ENCODE data around the gene NOX1. TPM values are rescaled to one million over a fixed set of nuclear protein-coding genes. Genes with fewer than 3 reads are reported as not detected.

NOX1 gene
- 10 to 100 TPM in 1 of 5 donors, not detected in 4; 53.3 TPM for total RNA-seq
- polyA plus RNA-seq = not detected
- long read RNA-seq, donor 1 = 0 reads
- long read RNA-seq, donor 2 = 0 reads
- long read RNA-seq, donor 3 = 0 reads
- long read RNA-seq, donor 4 = 0 reads
- long read RNA-seq, donor 5 = 0 reads
- long read RNA-seq, donor 6 = 0 reads
- long read RNA-seq, donor 7 = 0 reads
- long read RNA-seq, donor 8 = 0 reads
- long read RNA-seq, donor 9 = 0 reads
- long read RNA-seq, donor 10 = 0 reads

DNA sequence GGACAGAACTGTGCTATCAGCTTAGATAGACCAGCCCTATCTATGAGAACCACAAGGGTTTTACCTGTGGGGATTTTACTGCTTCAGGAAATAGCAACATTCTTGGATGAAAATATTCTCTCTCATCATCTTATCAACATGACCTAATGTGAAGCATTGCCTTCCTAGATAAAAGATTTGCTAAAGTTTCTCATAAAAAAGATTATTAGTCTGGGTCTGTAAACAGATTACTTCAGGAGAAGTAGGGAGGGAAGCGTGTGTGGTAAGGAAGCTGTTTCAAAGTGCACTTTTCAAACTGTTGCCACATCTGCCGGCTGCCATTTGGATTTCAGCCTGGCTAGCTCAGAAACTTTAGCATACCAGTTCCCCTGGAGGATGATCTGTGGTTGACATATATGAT is at the start of gene NOX1:
Gene NOX1 (minus strand): TSS at position 35 of the 400 bp plus-strand sequence. CDS start 220 bp downstream, outside the sequence.
- intact Hi-C loops (cut with DNase I; ENCODE audit: low total_unique reads) = no loop called here
- Histone ChIP-seq H3K4me3 (no peak within 1 kb of the TSS), H3K27me3 (no peaks in the 10 kb centered on the region), H3K4me1 (no peaks in the 10 kb centered on the region), H3K27ac (no peak within 1 kb of the TSS), H3K36me3 (no peaks in the 10 kb centered on the region), H3K9me3 (no peaks in the 10 kb centered on the region)
- no peak for DNase-seq
- TF ChIP-seq, protein P1, sequence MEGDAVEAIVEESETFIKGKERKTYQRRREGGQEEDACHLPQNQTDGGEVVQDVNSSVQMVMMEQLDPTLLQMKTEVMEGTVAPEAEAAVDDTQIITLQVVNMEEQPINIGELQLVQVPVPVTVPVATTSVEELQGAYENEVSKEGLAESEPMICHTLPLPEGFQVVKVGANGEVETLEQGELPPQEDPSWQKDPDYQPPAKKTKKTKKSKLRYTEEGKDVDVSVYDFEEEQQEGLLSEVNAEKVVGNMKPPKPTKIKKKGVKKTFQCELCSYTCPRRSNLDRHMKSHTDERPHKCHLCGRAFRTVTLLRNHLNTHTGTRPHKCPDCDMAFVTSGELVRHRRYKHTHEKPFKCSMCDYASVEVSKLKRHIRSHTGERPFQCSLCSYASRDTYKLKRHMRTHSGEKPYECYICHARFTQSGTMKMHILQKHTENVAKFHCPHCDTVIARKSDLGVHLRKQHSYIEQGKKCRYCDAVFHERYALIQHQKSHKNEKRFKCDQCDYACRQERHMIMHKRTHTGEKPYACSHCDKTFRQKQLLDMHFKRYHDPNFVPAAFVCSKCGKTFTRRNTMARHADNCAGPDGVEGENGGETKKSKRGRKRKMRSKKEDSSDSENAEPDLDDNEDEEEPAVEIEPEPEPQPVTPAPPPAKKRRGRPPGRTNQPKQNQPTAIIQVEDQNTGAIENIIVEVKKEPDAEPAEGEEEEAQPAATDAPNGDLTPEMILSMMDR (IDR thresholded peaks at IDR 0.05) = no peak
- TF ChIP-seq EP300 (IDR thresholded peaks at IDR 0.05) = no peak
- TF ChIP-seq POLR2AphosphoS5 (IDR thresholded peaks at IDR 0.05) = no peak
- no peak for TF ChIP-seq POLR2A (IDR thresholded peaks at IDR 0.05)
- WGBS, 5 donors = 13 to 63% (median 52%) methylated on average over 2 of the region's 2 CpGs

DNA sequence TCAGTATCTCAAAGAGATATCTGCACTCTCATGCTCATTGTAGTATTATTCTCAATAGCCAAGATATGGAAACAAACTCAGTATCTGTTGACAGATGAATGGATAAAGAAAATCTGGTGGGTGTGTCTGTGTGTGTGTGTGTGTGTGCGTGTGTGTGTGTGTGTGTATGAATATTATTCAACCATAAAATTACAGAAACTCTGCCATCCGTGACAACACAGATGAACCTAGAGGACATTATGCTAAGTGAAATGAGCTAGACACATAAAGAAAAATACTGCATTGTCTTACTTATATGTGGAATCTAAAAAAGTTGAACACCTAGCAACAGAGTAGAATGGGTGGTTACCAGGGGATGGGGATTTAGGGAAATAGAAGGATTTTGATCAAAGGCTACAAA is 41.4 kb upstream of the NOX1 start:
- TF ChIP-seq POLR2AphosphoS5 (IDR thresholded peaks at IDR 0.05) (no peak), EP300 (IDR thresholded peaks at IDR 0.05) (no peak), POLR2A (IDR thresholded peaks at IDR 0.05) (no peak)
- TF ChIP-seq, protein P1 (IDR thresholded peaks at IDR 0.05) = no peak
- 46 to 79% (median 63%) methylated on average over 2 of the region's 2 CpGs for WGBS, 5 donors
- no peaks in the 10 kb centered on the region for H3K36me3 ChIP-seq
- H3K27ac ChIP-seq = no peak overlapping the region
- DNase-seq = no peak
- no peaks in the 10 kb centered on the region for H3K4me1 ChIP-seq
- H3K4me3 ChIP-seq = no peak overlapping the region
- intact Hi-C loops (cut with DNase I; ENCODE audit: low total_unique reads) = no loop called here
- H3K9me3 ChIP-seq = no peaks in the 10 kb centered on the region
- no peaks in the 10 kb centered on the region for H3K27me3 ChIP-seq

DNA sequence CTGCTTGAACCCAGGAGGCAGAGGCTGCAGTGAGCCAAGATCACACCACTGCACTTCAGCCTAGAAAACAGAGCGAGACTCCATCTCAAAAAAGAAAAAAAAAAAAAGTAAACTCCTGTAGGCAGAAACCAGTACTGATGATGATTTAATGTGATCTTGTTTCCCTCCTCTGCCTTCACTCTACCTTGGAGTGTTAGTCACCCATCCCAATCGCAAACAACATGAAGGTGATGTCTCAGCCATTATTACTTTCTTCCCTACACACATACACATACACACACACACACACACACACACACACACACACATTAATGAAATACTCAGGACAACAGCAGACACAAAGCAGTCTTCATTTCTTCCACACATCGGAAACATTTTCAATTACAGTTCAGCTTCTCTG is 39.0 kb upstream of the NOX1 start:
- no peak for TF ChIP-seq POLR2A (IDR thresholded peaks at IDR 0.05)
- TF ChIP-seq, protein P1 (IDR thresholded peaks at IDR 0.05) = no peak
- TF ChIP-seq POLR2AphosphoS5 (IDR thresholded peaks at IDR 0.05) = no peak
- TF ChIP-seq EP300 (IDR thresholded peaks at IDR 0.05) = no peak
- Histone ChIP-seq H3K27ac (no peak overlapping the region), H3K9me3 (no peaks in the 10 kb centered on the region), H3K4me3 (no peak overlapping the region), H3K27me3 (no peaks in the 10 kb centered on the region), H3K36me3 (no peaks in the 10 kb centered on the region), H3K4me1 (no peaks in the 10 kb centered on the region)
- no peak for DNase-seq
- intact Hi-C loops (cut with DNase I; ENCODE audit: low total_unique reads) = no loop called here
- WGBS, 5 donors = 85 to 94% (median 89%) methylated on average over 3 of the region's 3 CpGs

DNA sequence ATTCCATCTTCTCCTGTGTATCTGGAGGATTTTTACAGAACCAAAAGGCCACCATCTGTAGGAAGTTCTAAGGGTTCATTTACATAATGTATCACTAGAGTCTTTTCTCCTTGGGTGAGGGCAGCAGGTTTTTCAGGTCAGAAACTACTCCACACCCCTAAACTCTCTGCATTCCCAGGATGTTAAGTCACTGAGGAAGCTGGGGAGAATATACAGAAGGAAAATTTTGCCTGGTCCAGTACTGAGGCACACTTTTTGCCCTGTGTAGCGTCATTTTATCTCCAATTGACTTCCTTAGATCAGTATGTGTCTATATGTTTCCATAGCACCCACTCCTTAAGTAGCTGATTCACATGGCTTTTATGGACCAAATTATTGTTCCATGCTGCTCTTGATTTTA is 37.6 kb upstream of the NOX1 start:
- H3K27me3 ChIP-seq = no peaks in the 10 kb centered on the region

More for the DNA sequence above, 37.6 kb upstream of the NOX1 start:
- TF ChIP-seq POLR2AphosphoS5 (IDR thresholded peaks at IDR 0.05) = no peak
- no peak for TF ChIP-seq POLR2A (IDR thresholded peaks at IDR 0.05)
- no peak for TF ChIP-seq EP300 (IDR thresholded peaks at IDR 0.05)
- TF ChIP-seq, protein P1 (IDR thresholded peaks at IDR 0.05) = no peak
- peaks cover 0 to 5% (median 0%) of the 10 kb centered on the region in 4 donors for H3K9me3 ChIP-seq
- intact Hi-C loops (cut with DNase I; ENCODE audit: low total_unique reads) = no loop called here
- H3K27ac ChIP-seq = no peak overlapping the region
- 35 to 63% (median 43%) methylated on average over 1 of the region's 1 CpG for WGBS, 5 donors
- H3K4me3 ChIP-seq = no peak overlapping the region
- no peaks in the 10 kb centered on the region for H3K36me3 ChIP-seq
- H3K4me1 ChIP-seq = no peaks in the 10 kb centered on the region
- peak in 1 of 2 donors; percentile 19 for DNase-seq

All from stomach (tissue), 19 donors.